Activated CD8-positive, alpha-beta memory T cell treated with anti-CD3 and anti-CD28 coated beads for 36 hours (primary cell): ENCODE measurements around the gene VAV2. TPM values are rescaled to one million over a fixed set of nuclear protein-coding genes. Genes with fewer than 3 reads are reported as not detected.
"Not testable (repeated sequence)": the region's sequence is repeated elsewhere in the genome, so short reads cannot be mapped to it uniquely, and the experiment has no call there.

Experiments used
- CTCF ChIA-PET: fragments of 350-600 bp; sonication (Branson Sonifier 250); formaldehyde crosslinking; loops from one replicate; lab custom pipeline; 2021; ENCODE audit warnings: antibody characterized with exemption; lab: Charles Lee
- POLR2A ChIA-PET: fragments of 350-600 bp; sonication (Branson Sonifier 250); formaldehyde crosslinking; loops from one replicate; lab custom pipeline; 2021; ENCODE audit warnings: antibody characterized with exemption; lab: Charles Lee
- total RNA-seq, 2 experiments: library from RNA; stranded (reverse); gene quantifications; one replicate each; pipeline ENCODE4 v1.2.3, GENCODE V29; 2021

Gene VAV2
- total RNA-seq, 2 experiments from 2014 or later: 6.2 to 6.7 TPM

GRCh38 chr9:133917375-133917774 lies 74.7 kb downstream of the VAV2 start:
- ChIA-PET CTCF (no interaction called here), POLR2A (no interaction called here)

- POLR2A ChIA-PET: no interaction called here
- CTCF ChIA-PET: no interaction called here
Measured at GRCh38 chr9:133916159-133916541, 76.0 kb downstream of the VAV2 start.

GRCh38 chr9:133915534-133916158 lies 76.5 kb downstream of the VAV2 start:
- CTCF ChIA-PET: no interaction called here
- POLR2A ChIA-PET: no interaction called here

- ChIA-PET CTCF (no interaction called here), POLR2A (no interaction called here)
Measured at GRCh38 chr9:133914442-133915342, 77.4 kb downstream of the VAV2 start.

- CTCF ChIA-PET: no interaction called here
- POLR2A ChIA-PET: no interaction called here
Measured at GRCh38 chr9:133913571-133914369, 78.4 kb downstream of the VAV2 start.

GRCh38 chr9:133910855-133911514 lies 81.1 kb downstream of the VAV2 start:
- POLR2A ChIA-PET: no interaction called here
- CTCF ChIA-PET: no interaction called here

- CTCF ChIA-PET: no interaction called here
- POLR2A ChIA-PET: no interaction called here
Measured at GRCh38 chr9:133906932-133907910, 84.9 kb downstream of the VAV2 start.

- ChIA-PET POLR2A (no interaction called here), CTCF (no interaction called here)
Measured at GRCh38 chr9:133906218-133906617, 85.9 kb downstream of the VAV2 start.

- ChIA-PET POLR2A (no interaction called here), CTCF (no interaction called here)
Measured at GRCh38 chr9:133905493-133905892, 86.6 kb downstream of the VAV2 start.

GRCh38 chr9:133904346-133905090 lies 87.6 kb downstream of the VAV2 start:
- ChIA-PET CTCF (no interaction called here), POLR2A (no interaction called here)

- CTCF ChIA-PET: no interaction called here
- POLR2A ChIA-PET: no interaction called here
Measured at GRCh38 chr9:133901184-133901835, 90.8 kb downstream of the VAV2 start.

GRCh38 chr9:133897675-133898074 lies 94.4 kb downstream of the VAV2 start:
- CTCF ChIA-PET: no interaction called here
- POLR2A ChIA-PET: no interaction called here

- POLR2A ChIA-PET, CTCF ChIA-PET: not testable (repeated sequence)
Measured at GRCh38 chr9:133896007-133896406, 96.1 kb downstream of the VAV2 start.

- POLR2A ChIA-PET: no interaction called here
- CTCF ChIA-PET: no interaction called here
Measured at GRCh38 chr9:133895335-133895734, 96.8 kb downstream of the VAV2 start.

GRCh38 chr9:133894377-133895321 lies 97.5 kb downstream of the VAV2 start:
- POLR2A ChIA-PET: no interaction called here

GRCh38 chr9:133893191-133893994 lies 98.7 kb downstream of the VAV2 start:
- ChIA-PET POLR2A (no interaction called here), CTCF (no interaction called here)

More at GRCh38 chr9:133894377-133895321, 97.5 kb downstream of the VAV2 start:
- CTCF ChIA-PET: no interaction called here
